IMR-90 (cell line): ENCODE results near the gene SLC44A4. TPM values are rescaled to one million over a fixed set of nuclear protein-coding genes. Genes with fewer than 3 reads are reported as not detected.

ENCODE experiments used
- ATAC-seq: fragments of 200-7000 bp; cut with Tn5 transposase; 2 replicates; pipeline ENCODE4 v1.9.1; 2020; ENCODE audit warnings: low read depth, mild to moderate bottlenecking, moderate library complexity
- BruUV-seq: library from RNA; stranded (reverse); fragments of 400-500 nt; replicated peaks from 2 replicates; lab custom pipeline; 2021; lab: Mats Ljungman, UMichigan
- CTCF ChIA-PET: fragments of 300-600 bp; formaldehyde crosslinking; extraction: SDS; loops from one replicate; lab custom pipeline; 2021; ENCODE audit warnings: antibody characterized with exemption; lab: Yijun Ruan, JAX
- POLR2A ChIA-PET: fragments of 300-600 bp; sonication (Branson Sonifier 250); formaldehyde crosslinking; loops from one replicate; lab custom pipeline; 2022; ENCODE audit warnings: antibody characterized with exemption; ENCODE audit not compliant: unreplicated experiment; lab: Charles Lee
- DNase-seq: peaks from one replicate; pipeline ENCODE4 v3.0.0; 2013
- H2AFZ ChIP-seq: replicated peaks from 2 replicates; pipeline ENCODE3; 2013; ENCODE audit warnings: low read length, mild to moderate bottlenecking; ENCODE audit not compliant: poor library complexity
- H2AK5ac ChIP-seq: 2 replicates; pipeline ENCODE4 v1.6.1; 2013; ENCODE audit warnings: low read depth, low read length, inconsistent platforms
- H2AK9ac ChIP-seq: replicated peaks from 2 replicates; pipeline ENCODE3; 2013; ENCODE audit warnings: mild to moderate bottlenecking, low read depth, low read length, moderate library complexity; ENCODE audit not compliant: poor library complexity
- H2BK120ac ChIP-seq: 2 replicates; pipeline ENCODE4 v1.6.1; 2013; ENCODE audit warnings: low read depth, low read length, inconsistent platforms
- H2BK15ac ChIP-seq: 3 replicates; pipeline ENCODE4 v1.6.1; 2013; ENCODE audit warnings: low read depth, low read length, inconsistent platforms
- H2BK20ac ChIP-seq: 2 replicates; pipeline ENCODE4 v1.6.1; 2013; ENCODE audit warnings: low read depth, mild to moderate bottlenecking, inconsistent platforms, low read length, moderate library complexity
- H2BK5ac ChIP-seq: 2 replicates; pipeline ENCODE4 v1.6.1; 2013; ENCODE audit warnings: mild to moderate bottlenecking, low read depth, low read length, inconsistent platforms; ENCODE audit not compliant: poor library complexity, severe bottlenecking
- H3K14ac ChIP-seq: replicated peaks from 2 replicates; pipeline ENCODE4 v1.6.1; 2013; ENCODE audit warnings: low read depth, low read length, inconsistent platforms
- H3K18ac ChIP-seq: 2 replicates; pipeline ENCODE4 v1.6.1; 2013; ENCODE audit warnings: low read depth, low read length, control low read depth
- H3K23ac ChIP-seq: 2 replicates; pipeline ENCODE4 v1.6.1; 2013; ENCODE audit warnings: low read depth, low read length, inconsistent platforms
- H3K27ac ChIP-seq: 2 replicates; pipeline ENCODE4 v1.5.1; 2013; ENCODE audit warnings: mild to moderate bottlenecking, control low read depth, low read length; ENCODE audit not compliant: insufficient read depth
- H3K27me3 ChIP-seq: 2 replicates; pipeline ENCODE4 v1.6.1; 2013; ENCODE audit warnings: low read length; ENCODE audit not compliant: control insufficient read depth, insufficient read depth
- H3K36me3 ChIP-seq: 2 replicates; pipeline ENCODE4 v1.6.1; 2013; ENCODE audit warnings: low read length, mixed read lengths; ENCODE audit not compliant: control insufficient read depth, insufficient read depth
- H3K4ac ChIP-seq: 2 replicates; pipeline ENCODE4 v1.6.1; 2013; ENCODE audit warnings: low read depth, low read length, inconsistent platforms
- H3K4me1 ChIP-seq: 2 replicates; pipeline ENCODE4 v1.6.1; 2013; ENCODE audit warnings: low read length, mixed read lengths; ENCODE audit not compliant: control insufficient read depth, insufficient read depth
- H3K4me2 ChIP-seq: 2 replicates; pipeline ENCODE4 v1.6.1; 2013; ENCODE audit warnings: low read depth, mild to moderate bottlenecking, control low read depth, low read length, moderate library complexity
- H3K4me3 ChIP-seq: 2 replicates; pipeline ENCODE4 v1.5.1; 2013; ENCODE audit warnings: low read depth, mild to moderate bottlenecking, control low read depth, low read length, moderate library complexity; ENCODE audit not compliant: insufficient read depth
- H3K56ac ChIP-seq: 2 replicates; pipeline ENCODE4 v1.6.1; 2013; ENCODE audit warnings: low read length, inconsistent platforms; ENCODE audit not compliant: insufficient read depth; ENCODE audit errors: extremely low read depth
- H3K79me1 ChIP-seq, 2 experiments: 2 replicates each; pipeline ENCODE4 v1.6.1; 2013; ENCODE audit warnings: low read length in 2 of 2, inconsistent platforms in 1 of 2, low read depth in 1 of 2
- H3K9ac ChIP-seq: 2 replicates; pipeline ENCODE4 v1.6.1; 2013; ENCODE audit warnings: low read depth, low read length, control low read depth
- H3K9me1 ChIP-seq: 2 replicates; pipeline ENCODE4 v1.6.1; 2013; ENCODE audit warnings: low read length, inconsistent platforms; ENCODE audit not compliant: insufficient read depth
- H3K9me3 ChIP-seq: 2 replicates; pipeline ENCODE4 v1.6.1; 2013; ENCODE audit warnings: low read length; ENCODE audit not compliant: control insufficient read depth, insufficient read depth
- H4K20me1 ChIP-seq: 2 replicates; pipeline ENCODE4 v1.6.1; 2013; ENCODE audit warnings: low read length, inconsistent platforms; ENCODE audit not compliant: insufficient read depth
- H4K5ac ChIP-seq: 2 replicates; pipeline ENCODE4 v1.6.1; 2013; ENCODE audit warnings: mild to moderate bottlenecking, low read depth, low read length, control low read depth
- H4K8ac ChIP-seq, 2 experiments: 2 replicates each; pipeline ENCODE4 v1.6.1; 2013; ENCODE audit warnings: low read depth in 2 of 2, low read length in 2 of 2, control low read depth in 1 of 2, inconsistent platforms in 1 of 2
- H4K91ac ChIP-seq: 2 replicates; pipeline ENCODE4 v1.6.1; 2013; ENCODE audit warnings: low read depth, low read length, inconsistent platforms; ENCODE audit not compliant: insufficient read depth
- CEBPB ChIP-seq: IDR thresholded peaks from 2 replicates; pipeline ENCODE4 v1.6.1; 2012; ENCODE audit warnings: low read depth, low read length, improper control_type of control experiment
- CHD1 ChIP-seq: IDR thresholded peaks from 2 replicates; pipeline ENCODE4 v1.6.1; 2012; ENCODE audit warnings: low read depth, low read length, improper control_type of control experiment
- CTCF ChIP-seq: conservative IDR thresholded peaks from 2 replicates; pipeline ENCODE4 v1.5.1; 2012; ENCODE audit warnings: mild to moderate bottlenecking, low read depth, low read length, improper control_type of control experiment
- ELK1 ChIP-seq: fragments of 150-350 bp; IDR thresholded peaks from 2 replicates; pipeline ENCODE4 v1.6.1; 2016; ENCODE audit warnings: low read depth, mild to moderate bottlenecking, low read length, moderate library complexity, borderline replicate concordance
- FOS ChIP-seq: fragments of 150-350 bp; IDR thresholded peaks from 2 replicates; pipeline ENCODE4 v1.6.1; 2016; ENCODE audit warnings: low read depth, low read length
- MAFK ChIP-seq: IDR thresholded peaks from 2 replicates; pipeline ENCODE4 v1.6.1; 2012; ENCODE audit warnings: low read depth, low read length, improper control_type of control experiment
- MAZ ChIP-seq: IDR thresholded peaks from 2 replicates; pipeline ENCODE4 v1.6.1; 2012; ENCODE audit warnings: low read depth, mild to moderate bottlenecking, low read length, improper control_type of control experiment, moderate library complexity, borderline replicate concordance
- MXI1 ChIP-seq: IDR thresholded peaks from 2 replicates; pipeline ENCODE4 v1.6.1; 2012; ENCODE audit warnings: low read depth, mild to moderate bottlenecking, low read length, moderate library complexity, borderline replicate concordance
- NFE2L2 ChIP-seq: fragments of 150-350 bp; IDR thresholded peaks from 2 replicates; pipeline ENCODE4 v1.6.1; 2016; ENCODE audit warnings: low read depth, mild to moderate bottlenecking, low read length
- POLR2A ChIP-seq: IDR thresholded peaks from 2 replicates; pipeline ENCODE4 v1.6.1; 2012; ENCODE audit warnings: mild to moderate bottlenecking, low read depth, low read length
- RAD21 ChIP-seq: IDR thresholded peaks from 2 replicates; pipeline ENCODE4 v1.6.1; 2012; ENCODE audit warnings: low read length, improper control_type of control experiment
- RCOR1 ChIP-seq: IDR thresholded peaks from 2 replicates; pipeline ENCODE4 v1.6.1; 2012; ENCODE audit warnings: mild to moderate bottlenecking, low read length, improper control_type of control experiment; ENCODE audit not compliant: insufficient replicate concordance
- RFX5 ChIP-seq: IDR thresholded peaks from 2 replicates; pipeline ENCODE4 v1.8.0; 2012; ENCODE audit warnings: low read depth, mild to moderate bottlenecking, low read length, moderate library complexity
- USF2 ChIP-seq: fragments of 150-350 bp; IDR thresholded peaks from 2 replicates; pipeline ENCODE4 v1.6.1; 2017; ENCODE audit warnings: mild to moderate bottlenecking, antibody characterized with exemption, low read length, low read depth
- WGBS, 2 experiments: methylation state at CpG; one replicate each; pipeline versions ENCODE4 v1.1.5 to v1.1.7; 2013; ENCODE audit warnings: missing lambda C conversion rate in 2 of 2; ENCODE audit not compliant: insufficient read length in 1 of 2; ENCODE audit errors: extremely low coverage in 2 of 2; 5-methylcytosine and 5-hydroxymethylcytosine counted together
- dilution Hi-C: fragments of 300-500 bp; cut with HindIII; formaldehyde crosslinking; loops from one replicate; pipeline ENCODE4 v1.14.3; 2018; ENCODE audit warnings: low sequenced_read_pairs; ENCODE audit not compliant: unreplicated experiment
- in situ Hi-C: fragments of 300-500 bp; cut with MboI; formaldehyde crosslinking; loops from 3 replicates; pipeline ENCODE4 v1.14.3; 2019; ENCODE audit warnings: low sequenced_read_pairs, inconsistent platforms, mixed read lengths
- intact Hi-C: fragments of 100-400 bp; cut with micrococcal nuclease; formaldehyde crosslinking; loops from 2 replicates; pipeline ENCODE4 v1.10.0; 2022
- polyA plus RNA-seq, 3 experiments: library from polyadenylated mRNA; depleted of rRNA; stranded (reverse); fragments of >200 nt; gene quantifications; 2 replicates each; pipeline ENCODE4 v1.2.3, GENCODE V29; 2012; ENCODE audit warnings: low replicate concordance in 1 of 3
- total RNA-seq: library from RNA; depleted of rRNA; stranded (reverse); fragments of >200 nt; gene quantifications from 2 replicates; pipeline ENCODE4 v1.2.3, GENCODE V29; 2012

SLC44A4 gene
- total and polyA plus RNA-seq, 2 of the 4 experiments (the other 2 are of a cell fraction): 0.14 to 0.36 TPM

DNA sequence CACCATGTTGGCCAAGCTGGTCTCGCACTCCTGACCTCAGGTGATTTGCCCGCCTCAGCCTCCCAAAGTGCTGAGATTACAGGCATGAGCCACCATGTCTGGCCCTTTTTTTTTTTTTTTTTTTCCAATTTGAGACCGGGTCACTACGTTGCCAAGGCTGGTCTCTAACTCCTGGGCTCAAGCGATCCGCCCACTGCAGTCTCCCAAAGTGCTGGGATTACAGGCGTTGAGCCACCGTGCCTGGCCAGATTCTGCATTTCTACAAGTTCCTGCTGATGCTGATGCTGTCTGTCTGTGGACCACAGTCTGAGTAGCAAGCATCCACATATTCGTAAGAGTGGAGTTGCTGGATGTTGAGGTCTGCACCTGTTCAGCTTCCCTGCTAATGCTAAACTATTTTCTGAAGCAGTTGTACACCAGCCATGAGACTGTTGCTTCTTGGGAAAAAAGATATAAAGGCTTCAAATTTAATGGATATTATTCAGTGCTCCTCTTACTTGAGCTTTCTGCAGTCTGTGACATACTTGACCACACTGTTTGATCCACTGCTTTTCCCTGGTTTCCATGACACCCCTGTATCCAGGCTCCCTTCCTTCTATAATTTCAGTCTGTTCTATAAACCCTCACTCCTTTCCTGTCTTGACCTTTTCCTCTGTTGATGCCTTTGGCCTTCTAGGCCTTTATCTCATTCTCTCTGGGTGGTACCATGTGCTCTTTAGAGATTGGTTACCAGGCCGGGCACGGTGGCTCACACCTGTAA, 33.2 kb upstream of the SLC44A4 start:
- no peak for ATAC-seq
- H2BK15ac ChIP-seq: peak overlapping the region; percentile 53
- no peak overlapping the region for H3K9ac ChIP-seq
- H3K36me3 ChIP-seq: no peaks in the 10 kb centered on the region
- no peaks in the 10 kb centered on the region for H3K9me3 ChIP-seq
- peak overlapping the region; percentile 78 for H2BK120ac ChIP-seq
- ChIA-PET POLR2A (no interaction called here), CTCF (interaction anchor here (0.7 kb wide), 1 partner anchor 884 kb away, joined by 4 read pairs; no protein-coding TSS in a partner anchor)
- WGBS, 2 experiments: 82% methylated on average over 10 of the region's 11 CpGs; no CpG with 5 or more reads in 1 of the 2 experiments
- in situ Hi-C loops: loop anchor here (5.0 kb wide), 1 partner anchor 35 kb away; the partner anchor contains the start of gene CFB
- no peak overlapping the region for H2BK5ac ChIP-seq
- no peak overlapping the region for H3K56ac ChIP-seq
- DNase-seq: no peak
- H3K79me1 ChIP-seq: no peaks in the 10 kb centered on the region
- intact Hi-C loops: no loop called here
- no peak overlapping the region for H3K23ac ChIP-seq
- H3K4me2 ChIP-seq: no peak overlapping the region
- H3K27me3 ChIP-seq: no peaks in the 10 kb centered on the region
- H2BK20ac ChIP-seq: peak overlapping the region; percentile 69
- dilution Hi-C loops: no loop called here
- H3K27ac ChIP-seq: peak overlapping the region; percentile 54; the same call in 1 of the 2 replicates
- H2AK5ac ChIP-seq: peak overlapping the region; percentile 94
- no peak overlapping the region; the same call in 1 of the 2 replicates for H3K14ac ChIP-seq
- H4K8ac ChIP-seq: peak overlapping the region in 1 of 2 experiments; percentile 23; a peak in 2 of 4 replicates
- H3K9me1 ChIP-seq: peaks cover 9% of the 10 kb centered on the region; the same call in 1 of the 2 replicates
- H4K91ac ChIP-seq: peak overlapping the region; percentile 62
- peak overlapping the region; percentile 78 for H3K4ac ChIP-seq
- H4K20me1 ChIP-seq: no peaks in the 10 kb centered on the region
- H3K4me1 ChIP-seq: peaks cover 7% of the 10 kb centered on the region
- no peak overlapping the region for H3K4me3 ChIP-seq
- H2AFZ ChIP-seq: no peak overlapping the region
- H4K5ac ChIP-seq: peak overlapping the region; percentile 56
- H2AK9ac ChIP-seq: no peak overlapping the region
- no peak overlapping the region; the same call in 1 of the 2 replicates for H3K18ac ChIP-seq
- no TSS peak for BruUV-seq
- TF ChIP-seq NFE2L2 (no peak), POLR2A (no peak), USF2 (no peak), CTCF (no peak), ELK1 (no peak), RCOR1 (no peak), CEBPB (no peak), CHD1 (no peak), MAZ (no peak), MXI1 (no peak), FOS (no peak), RFX5 (no peak), MAFK (no peak), RAD21 (no peak)
